Measurements from ENCODE around the gene SMURF1.

- TF ChIP-seq EP300 (IDR thresholded peaks at IDR 0.05; ENCODE audit: low read depth) (no peak), CTCF (IDR thresholded peaks at IDR 0.05) (no peak)
Observed at GRCh38 chr7:99129001-99129400, 14.9 kb downstream of the SMURF1 start.
